Stimulated activated memory B cell treated with anti-CD40 and anti-IgM and Interleukin-4, amounts not matched to agents 10 μg/mL and 1 μg/mL and 100 μg/mL, for 72 hours (primary cell): ENCODE measurements around the gene PCDHGB1.
A peak's percentile ranks its signal among the peaks of the same experiment; 100 is the strongest.
"Not testable (repeated sequence)": the region's sequence is repeated elsewhere in the genome, so short reads cannot be mapped to it uniquely, and the experiment has no call there.

Experiments used
- ATAC-seq: fragments of 150-1000 bp; cut with Tn5 transposase; 2 replicates; pipeline ENCODE4 v1.10.0; 2021
- H3K27ac Mint-ChIP-seq: one replicate; pipeline ENCODE4 v1.8.0; 2022; ENCODE audit warnings: mild to moderate bottlenecking, mixed read lengths
- H3K27me3 Mint-ChIP-seq: one replicate; pipeline ENCODE4 v1.8.0; 2022; ENCODE audit warnings: mixed read lengths
- H3K36me3 Mint-ChIP-seq: one replicate; pipeline ENCODE4 v1.8.0; 2022; ENCODE audit warnings: mixed read lengths
- H3K4me1 Mint-ChIP-seq: one replicate; pipeline ENCODE4 v1.8.0; 2022; ENCODE audit warnings: mixed read lengths
- H3K4me3 Mint-ChIP-seq: one replicate; pipeline ENCODE4 v1.8.0; 2022; ENCODE audit warnings: mild to moderate bottlenecking, moderate library complexity, mixed read lengths
- H3K9me3 Mint-ChIP-seq: one replicate; pipeline ENCODE4 v1.8.0; 2022; ENCODE audit warnings: mixed read lengths

Gene PCDHGB1

DNA sequence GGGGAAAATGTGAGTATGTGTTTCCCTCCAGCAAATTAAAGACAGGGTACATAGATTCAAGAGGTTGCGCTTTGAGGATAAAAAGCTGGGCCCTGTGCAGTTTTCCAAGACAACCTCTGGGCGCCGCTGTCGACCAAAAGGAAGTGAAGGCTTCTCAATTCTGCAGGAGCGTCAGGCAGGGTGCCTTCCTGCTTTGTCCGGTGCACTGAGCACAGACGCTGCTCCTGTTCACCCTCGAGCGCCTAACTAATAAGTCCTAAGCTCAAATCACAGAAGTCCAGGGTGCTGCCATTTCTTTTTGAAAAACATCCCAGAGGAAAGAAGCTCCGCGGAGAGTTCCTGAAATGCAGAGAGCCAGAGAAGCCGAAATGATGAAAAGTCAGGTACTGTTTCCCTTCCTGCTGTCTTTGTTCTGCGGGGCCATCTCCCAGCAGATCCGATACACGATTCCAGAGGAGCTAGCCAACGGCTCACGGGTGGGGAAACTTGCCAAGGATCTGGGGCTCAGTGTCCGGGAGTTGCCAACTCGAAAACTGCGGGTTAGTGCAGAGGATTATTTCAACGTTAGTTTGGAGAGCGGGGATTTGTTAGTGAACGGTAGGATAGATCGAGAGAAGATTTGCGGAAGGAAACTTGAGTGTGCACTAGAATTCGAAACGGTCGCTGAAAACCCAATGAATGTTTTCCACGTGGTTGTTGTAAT lies at the start of gene PCDHGB1:
Gene PCDHGB1, plus strand, starts transcription at position 183 of the 703 bp plus-strand sequence. Its CDS starts 162 bp downstream, at position 345.
- peaks cover 81% of the 10 kb centered on the region for H3K27me3 Mint-ChIP-seq
- H3K36me3 Mint-ChIP-seq, result peaks cover 4% of the 10 kb centered on the region
- H3K27ac Mint-ChIP-seq, result no peak within 1 kb of the TSS
- ATAC-seq, result no peak
- peaks cover 19% of the 10 kb centered on the region for H3K9me3 Mint-ChIP-seq
- H3K4me3 Mint-ChIP-seq, result peak within 1 kb of the TSS; percentile 64
- H3K4me1 Mint-ChIP-seq, result no peaks in the 10 kb centered on the region

DNA sequence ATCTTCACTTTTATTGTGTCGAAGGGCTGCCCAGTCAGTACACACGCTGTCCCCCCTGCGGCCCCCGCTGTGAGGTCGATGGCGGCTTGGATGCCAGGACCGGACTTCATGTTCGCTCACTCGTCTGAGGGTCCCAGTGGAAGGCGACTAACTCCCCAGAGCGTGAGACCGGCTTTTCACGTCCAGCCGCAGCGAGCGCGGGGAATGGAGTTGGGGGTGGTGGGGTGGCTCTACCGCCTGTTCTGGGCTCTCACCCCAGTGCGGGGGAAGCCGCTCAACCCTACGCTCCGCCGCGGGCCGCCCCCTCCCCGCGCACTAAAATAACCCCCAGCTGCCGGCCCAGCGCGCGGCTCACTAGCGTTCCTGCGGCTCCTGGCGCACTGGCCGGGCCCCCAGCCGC lies 46.1 kb upstream of the PCDHGB1 start, which contains the start of gene SLC25A2:
Gene SLC25A2, minus strand, starts transcription at position 294 of the 400 bp plus-strand sequence. Its CDS starts 184 bp downstream, at position 110.
- Mint-ChIP-seq H3K27ac (no peak within 1 kb of the TSS), H3K4me3 (no peak within 1 kb of the TSS), H3K36me3 (peaks cover 67% of the 10 kb centered on the region), H3K4me1 (peaks cover 6% of the 10 kb centered on the region), H3K27me3 (no peaks in the 10 kb centered on the region), H3K9me3 (peaks cover 26% of the 10 kb centered on the region)
- ATAC-seq, result no peak

GRCh38 chr5:141306630-141307029 lies 43.3 kb upstream of the PCDHGB1 start:
- Mint-ChIP-seq H3K27ac (no peak overlapping the region), H3K27me3 (no peaks in the 10 kb centered on the region), H3K4me3 (no peak overlapping the region), H3K9me3 (peaks cover 24% of the 10 kb centered on the region), H3K36me3 (peaks cover 86% of the 10 kb centered on the region), H3K4me1 (peaks cover 6% of the 10 kb centered on the region)
- no peak for ATAC-seq

GRCh38 chr5:141313711-141314110 lies 36.2 kb upstream of the PCDHGB1 start:
- peaks cover 89% of the 10 kb centered on the region for H3K36me3 Mint-ChIP-seq
- no peaks in the 10 kb centered on the region for H3K27me3 Mint-ChIP-seq
- ATAC-seq, result no peak
- no peak overlapping the region for H3K27ac Mint-ChIP-seq
- no peak overlapping the region for H3K4me3 Mint-ChIP-seq
- H3K9me3 Mint-ChIP-seq, result peaks cover 24% of the 10 kb centered on the region
- H3K4me1 Mint-ChIP-seq, result peaks cover 8% of the 10 kb centered on the region

DNA sequence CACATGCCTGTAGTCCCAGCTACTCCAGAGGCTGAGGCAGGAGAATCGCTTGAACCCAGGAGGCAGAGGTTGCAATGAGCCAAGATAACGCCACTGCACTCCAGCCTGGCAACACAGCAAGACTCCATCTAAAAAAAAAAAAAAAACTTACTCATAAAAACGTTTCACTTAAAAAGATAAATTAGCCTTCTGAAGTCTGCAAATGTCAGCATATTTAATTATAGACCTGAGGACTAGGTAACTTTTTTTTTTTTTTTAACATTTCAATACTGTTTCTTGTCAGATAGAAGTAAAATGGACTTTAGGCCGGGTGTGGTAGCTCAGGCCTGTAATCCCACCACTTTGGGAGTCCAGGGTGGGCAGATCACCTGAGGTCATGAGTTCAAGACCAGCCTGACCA lies 32.9 kb upstream of the PCDHGB1 start:
- not testable (repeated sequence) for H3K27me3 Mint-ChIP-seq, ATAC-seq, H3K4me3 Mint-ChIP-seq, H3K27ac Mint-ChIP-seq
- Mint-ChIP-seq H3K9me3 (peaks cover 24% of the 10 kb centered on the region), H3K4me1 (peaks cover 23% of the 10 kb centered on the region), H3K36me3 (peaks cover 79% of the 10 kb centered on the region)

GRCh38 chr5:141319202-141319601 lies 30.7 kb upstream of the PCDHGB1 start:
- peak overlapping the region; percentile 100 for H3K27ac Mint-ChIP-seq
- H3K9me3 Mint-ChIP-seq, result peaks cover 26% of the 10 kb centered on the region
- no peak for ATAC-seq
- no peaks in the 10 kb centered on the region for H3K27me3 Mint-ChIP-seq
- peak overlapping the region; percentile 98 for H3K4me3 Mint-ChIP-seq
- H3K4me1 Mint-ChIP-seq, result peaks cover 28% of the 10 kb centered on the region
- peaks cover 56% of the 10 kb centered on the region for H3K36me3 Mint-ChIP-seq

DNA sequence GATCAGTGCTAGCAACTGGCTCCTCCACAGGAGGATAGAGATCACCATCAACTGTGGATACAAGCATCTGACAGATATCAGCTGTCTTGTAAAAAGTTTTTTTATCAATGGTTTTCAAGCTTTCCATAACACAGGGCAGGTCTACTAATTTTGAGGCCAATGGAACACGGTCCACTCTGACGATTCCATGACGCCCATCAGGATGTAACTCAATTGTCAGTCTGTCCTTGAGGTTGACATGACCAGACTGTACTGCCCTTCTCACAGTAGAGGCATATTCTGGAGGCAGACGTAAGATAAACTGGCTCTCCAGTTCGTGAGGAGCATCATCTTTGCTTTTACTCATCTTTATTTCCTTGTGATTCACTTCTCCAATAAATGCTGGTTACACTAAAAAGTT lies 30.2 kb upstream of the PCDHGB1 start:
- Mint-ChIP-seq H3K27ac (peak overlapping the region; percentile 100), H3K4me1 (peaks cover 28% of the 10 kb centered on the region), H3K27me3 (no peaks in the 10 kb centered on the region), H3K4me3 (peak overlapping the region; percentile 98), H3K9me3 (peaks cover 24% of the 10 kb centered on the region), H3K36me3 (peaks cover 51% of the 10 kb centered on the region)
- ATAC-seq, result no peak

GRCh38 chr5:141320225-141321169 lies 29.4 kb upstream of the PCDHGB1 start, which contains the start of gene TAF7:
Gene TAF7, minus strand, starts transcription at chr5:141320784. Its CDS starts 740 bp downstream, at chr5:141320044.
- H3K27me3 Mint-ChIP-seq, result no peaks in the 10 kb centered on the region
- peak within 1 kb of the TSS; percentile 98 for H3K4me3 Mint-ChIP-seq
- H3K27ac Mint-ChIP-seq, result peak within 1 kb of the TSS; percentile 100
- ATAC-seq, result peak; percentile 100
- H3K4me1 Mint-ChIP-seq, result peaks cover 28% of the 10 kb centered on the region
- peaks cover 44% of the 10 kb centered on the region for H3K36me3 Mint-ChIP-seq
- peaks cover 19% of the 10 kb centered on the region for H3K9me3 Mint-ChIP-seq

DNA sequence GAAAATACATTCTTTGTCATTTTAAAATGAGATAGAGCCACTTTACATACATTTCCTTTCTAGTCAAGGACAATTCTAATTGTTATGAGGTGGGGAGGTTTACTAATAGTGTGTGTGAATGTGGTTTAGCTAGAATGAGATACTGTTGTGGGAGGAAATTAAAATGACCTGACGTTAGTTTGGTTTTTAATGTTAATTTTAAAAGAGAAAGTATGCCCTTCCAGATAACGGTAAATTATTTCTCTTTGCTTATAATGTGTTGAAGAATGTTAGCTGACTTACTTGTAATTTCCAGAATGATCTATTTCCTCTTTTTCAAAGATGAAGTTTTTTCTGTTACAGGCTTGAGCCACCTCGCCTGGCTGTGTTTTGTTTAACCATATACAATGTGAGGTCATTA lies 27.6 kb upstream of the PCDHGB1 start:
- peaks cover 29% of the 10 kb centered on the region for H3K36me3 Mint-ChIP-seq
- no peak overlapping the region for H3K27ac Mint-ChIP-seq
- H3K4me3 Mint-ChIP-seq, result peak overlapping the region; percentile 31
- peaks cover 14% of the 10 kb centered on the region for H3K27me3 Mint-ChIP-seq
- ATAC-seq, result no peak
- H3K9me3 Mint-ChIP-seq, result peaks cover 15% of the 10 kb centered on the region
- H3K4me1 Mint-ChIP-seq, result peaks cover 36% of the 10 kb centered on the region

- H3K36me3 Mint-ChIP-seq, result no peaks in the 10 kb centered on the region
These were observed 23.6 kb upstream of the PCDHGB1 start for GRCh38 chr5:141326088-141326854.

DNA sequence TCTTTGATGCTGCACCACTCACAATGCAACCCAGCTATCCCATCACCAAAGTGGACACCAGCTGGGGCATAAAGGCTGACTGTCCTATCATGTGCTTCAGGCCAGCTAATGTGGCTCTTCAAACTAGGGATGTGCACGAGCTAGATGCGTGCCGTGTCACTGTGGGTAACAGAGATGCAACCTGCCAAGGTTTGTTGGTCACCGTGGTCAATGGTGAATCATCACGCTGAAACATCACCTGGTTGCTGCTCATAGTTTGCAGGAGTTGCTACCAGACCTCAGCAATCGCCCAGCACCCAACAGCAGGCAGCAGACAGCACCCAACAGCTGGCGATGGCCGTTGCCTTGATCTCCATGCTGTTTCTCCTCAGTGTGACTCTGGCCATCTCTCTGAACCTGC lies 21.7 kb upstream of the PCDHGB1 start:
- no peak overlapping the region for H3K4me3 Mint-ChIP-seq
- H3K9me3 Mint-ChIP-seq, result peaks cover 6% of the 10 kb centered on the region
- H3K27ac Mint-ChIP-seq, result no peak overlapping the region
- ATAC-seq, result no peak
- H3K27me3 Mint-ChIP-seq, result peaks cover 50% of the 10 kb centered on the region
- H3K36me3 Mint-ChIP-seq, result no peaks in the 10 kb centered on the region
- peaks cover 9% of the 10 kb centered on the region for H3K4me1 Mint-ChIP-seq

More at GRCh38 chr5:141326088-141326854, 23.6 kb upstream of the PCDHGB1 start:
- Mint-ChIP-seq H3K27ac (peak overlapping the region; percentile 74), H3K9me3 (peaks cover 6% of the 10 kb centered on the region), H3K4me3 (peak overlapping the region; percentile 84), H3K4me1 (peaks cover 15% of the 10 kb centered on the region), H3K27me3 (peaks cover 30% of the 10 kb centered on the region)
- peak; percentile 82 for ATAC-seq

DNA sequence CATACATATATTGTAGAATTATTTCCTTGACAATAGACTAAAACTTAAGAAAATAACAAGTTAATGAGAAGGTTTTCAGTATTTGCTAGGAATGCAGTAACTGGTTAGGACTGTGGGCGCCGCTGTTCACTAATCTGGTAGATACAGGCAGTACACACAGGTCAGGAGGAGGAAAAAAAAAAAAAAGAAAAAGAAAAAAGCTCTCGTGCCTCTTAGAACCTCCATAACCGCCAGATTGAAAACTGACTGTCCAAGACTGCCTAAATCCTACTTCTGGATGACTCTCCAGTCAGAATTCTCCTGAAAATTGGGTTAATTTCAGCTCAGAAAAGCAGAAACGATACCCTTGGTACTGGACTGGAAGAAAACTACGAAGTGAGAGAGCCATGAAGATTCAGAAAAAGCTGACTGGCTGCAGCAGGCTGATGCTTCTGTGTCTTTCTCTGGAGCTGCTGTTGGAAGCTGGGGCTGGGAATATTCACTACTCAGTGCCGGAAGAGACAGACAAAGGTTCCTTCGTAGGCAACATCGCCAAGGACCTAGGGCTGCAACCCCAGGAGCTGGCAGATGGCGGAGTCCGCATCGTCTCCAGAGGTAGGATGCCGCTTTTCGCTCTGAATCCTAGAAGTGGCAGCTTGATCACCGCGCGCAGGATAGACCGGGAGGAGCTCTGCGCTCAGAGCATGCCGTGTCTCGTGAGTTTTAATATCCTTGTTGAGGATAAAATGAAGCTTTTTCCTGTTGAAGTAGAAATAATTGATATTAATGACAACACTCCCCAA lies 19.4 kb upstream of the PCDHGB1 start, which contains the start of gene PCDHGA1:
Gene PCDHGA1, plus strand, starts transcription at position 216 of the 782 bp plus-strand sequence.
- Mint-ChIP-seq H3K27ac (no peak within 1 kb of the TSS), H3K9me3 (peaks cover 11% of the 10 kb centered on the region), H3K36me3 (no peaks in the 10 kb centered on the region), H3K4me1 (peaks cover 9% of the 10 kb centered on the region), H3K4me3 (peak within 1 kb of the TSS; percentile 16), H3K27me3 (peaks cover 68% of the 10 kb centered on the region)
- ATAC-seq, result no peak

DNA sequence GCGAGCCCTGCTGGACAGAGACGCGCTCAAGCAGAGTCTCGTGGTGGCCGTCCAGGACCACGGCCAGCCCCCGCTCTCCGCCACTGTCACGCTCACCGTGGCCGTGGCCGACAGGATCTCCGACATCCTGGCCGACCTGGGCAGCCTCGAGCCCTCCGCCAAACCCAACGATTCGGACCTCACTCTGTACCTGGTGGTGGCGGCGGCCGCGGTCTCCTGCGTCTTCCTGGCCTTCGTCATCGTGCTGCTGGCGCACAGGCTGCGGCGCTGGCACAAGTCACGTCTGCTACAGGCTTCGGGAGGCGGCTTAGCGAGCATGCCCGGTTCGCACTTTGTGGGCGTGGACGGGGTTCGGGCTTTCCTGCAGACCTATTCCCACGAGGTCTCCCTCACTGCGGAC lies 17.3 kb upstream of the PCDHGB1 start:
- ATAC-seq, H3K36me3 Mint-ChIP-seq, H3K4me3 Mint-ChIP-seq, H3K27ac Mint-ChIP-seq, H3K4me1 Mint-ChIP-seq: not testable (repeated sequence)
- peaks cover 72% of the 10 kb centered on the region for H3K27me3 Mint-ChIP-seq
- H3K9me3 Mint-ChIP-seq, result peaks cover 20% of the 10 kb centered on the region
